DND-41 (cell line): ENCODE results near the gene THSD7B.

Experiments
- ATAC-seq: fragments of 200-7000 bp; cut with Tn5 transposase; 3 replicates; pipeline ENCODE4 v1.9.1; 2021; ENCODE audit warnings: low read depth; ENCODE audit not compliant: insufficient read depth
- DNase-seq: peaks from one replicate; pipeline ENCODE4 v3.0.0-alpha.2; 2020
- H2AFZ ChIP-seq: 2 replicates; pipeline ENCODE4 v1.6.0; 2012; ENCODE audit warnings: low read depth, low read length
- H3K27ac ChIP-seq: 2 replicates; pipeline ENCODE4 v1.5.1; 2012; ENCODE audit warnings: low read length, inconsistent platforms
- H3K27me3 ChIP-seq: fragments of 200-600 bp; sonication (generic); 2 replicates; pipeline ENCODE4 v1.6.0; 2012; ENCODE audit warnings: low read length, mild to moderate bottlenecking, inconsistent platforms; ENCODE audit not compliant: insufficient read depth, poor library complexity
- H3K36me3 ChIP-seq: 2 replicates; pipeline ENCODE4 v1.5.1; 2012; ENCODE audit warnings: low read length, inconsistent platforms; ENCODE audit not compliant: insufficient read depth
- H3K4me1 ChIP-seq: 2 replicates; pipeline ENCODE4 v1.5.1; 2012; ENCODE audit warnings: mild to moderate bottlenecking, low read length; ENCODE audit not compliant: insufficient read depth
- H3K4me2 ChIP-seq: 2 replicates; pipeline ENCODE4 v1.6.0; 2012; ENCODE audit warnings: mild to moderate bottlenecking, moderate library complexity, low read length, inconsistent platforms; ENCODE audit not compliant: insufficient read depth
- H3K4me3 ChIP-seq, 2 experiments: fragments of 200-600 bp in 1 of 2; shearing (Covaris generic) in 1 of 2; 2 replicates each; pipeline ENCODE4 v1.5.1; 2012 to 2016; ENCODE audit warnings: inconsistent platforms in 2 of 2, low read length in 2 of 2, mild to moderate bottlenecking in 2 of 2, low read depth in 1 of 2, moderate library complexity in 1 of 2
- H3K79me2 ChIP-seq: 2 replicates; pipeline ENCODE4 v1.6.0; 2012; ENCODE audit warnings: low read length, inconsistent platforms; ENCODE audit not compliant: insufficient read depth
- H3K9ac ChIP-seq: 2 replicates; pipeline ENCODE4 v1.6.0; 2012; ENCODE audit warnings: low read depth, mild to moderate bottlenecking, inconsistent platforms, low read length, moderate library complexity
- H3K9me3 ChIP-seq: 2 replicates; pipeline ENCODE4 v1.5.1; 2012; ENCODE audit warnings: low read length, moderate library complexity, mild to moderate bottlenecking, inconsistent platforms; ENCODE audit not compliant: insufficient read depth, severe bottlenecking
- H4K20me1 ChIP-seq: 2 replicates; pipeline ENCODE4 v1.6.0; 2012; ENCODE audit warnings: low read length; ENCODE audit not compliant: insufficient read depth
- CTCF ChIP-seq: IDR thresholded peaks from 2 replicates; pipeline ENCODE4 v1.5.1; 2012; ENCODE audit warnings: borderline replicate concordance, low read length, moderate library complexity, mild to moderate bottlenecking; ENCODE audit not compliant: poor library complexity, severe bottlenecking; ENCODE audit errors: extremely low read depth
- EZH2 ChIP-seq: IDR thresholded peaks from 3 replicates; pipeline ENCODE4 v1.6.1; 2012; ENCODE audit warnings: borderline replicate concordance, low read depth, mild to moderate bottlenecking, moderate library complexity, low read length, inconsistent platforms; ENCODE audit not compliant: severe bottlenecking

THSD7B gene

DNA sequence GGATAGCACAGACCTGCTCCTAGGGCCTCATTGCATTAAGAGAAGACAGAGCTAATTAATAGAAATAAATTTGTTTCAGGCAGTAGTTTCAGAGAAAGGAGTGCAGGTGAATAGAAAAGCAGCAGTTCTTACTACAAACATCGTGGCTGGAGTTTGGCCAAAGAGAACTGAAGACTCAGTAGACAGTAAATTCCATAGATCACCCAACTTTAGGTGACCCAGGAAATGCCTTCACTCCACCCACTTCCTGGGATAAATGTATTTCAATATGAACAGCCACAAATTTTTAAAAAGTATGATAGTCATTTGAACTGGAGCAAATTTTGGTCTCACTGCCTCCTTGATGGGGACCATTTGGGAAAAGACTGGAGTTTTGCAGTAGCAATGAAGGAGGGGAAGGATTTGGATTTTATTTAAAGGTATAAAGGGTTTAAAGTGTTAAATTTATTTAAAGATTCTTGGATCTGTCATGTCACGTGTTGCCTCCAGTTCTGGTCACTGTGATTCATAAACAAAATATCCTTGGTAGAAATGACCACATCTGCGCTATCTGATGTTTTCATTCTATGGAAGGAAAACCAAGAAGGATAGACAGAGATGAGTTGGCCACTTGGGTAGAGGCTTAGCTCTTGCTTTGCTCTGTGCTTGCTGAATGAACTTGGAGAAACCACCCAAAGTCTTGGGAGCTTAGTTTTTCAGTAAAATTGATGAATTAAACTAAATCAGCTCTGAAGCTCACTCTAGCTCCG, 390.2 kb downstream of the THSD7B start:
- no peak for DNase-seq
- no peak overlapping the region for H2AFZ ChIP-seq

DNA sequence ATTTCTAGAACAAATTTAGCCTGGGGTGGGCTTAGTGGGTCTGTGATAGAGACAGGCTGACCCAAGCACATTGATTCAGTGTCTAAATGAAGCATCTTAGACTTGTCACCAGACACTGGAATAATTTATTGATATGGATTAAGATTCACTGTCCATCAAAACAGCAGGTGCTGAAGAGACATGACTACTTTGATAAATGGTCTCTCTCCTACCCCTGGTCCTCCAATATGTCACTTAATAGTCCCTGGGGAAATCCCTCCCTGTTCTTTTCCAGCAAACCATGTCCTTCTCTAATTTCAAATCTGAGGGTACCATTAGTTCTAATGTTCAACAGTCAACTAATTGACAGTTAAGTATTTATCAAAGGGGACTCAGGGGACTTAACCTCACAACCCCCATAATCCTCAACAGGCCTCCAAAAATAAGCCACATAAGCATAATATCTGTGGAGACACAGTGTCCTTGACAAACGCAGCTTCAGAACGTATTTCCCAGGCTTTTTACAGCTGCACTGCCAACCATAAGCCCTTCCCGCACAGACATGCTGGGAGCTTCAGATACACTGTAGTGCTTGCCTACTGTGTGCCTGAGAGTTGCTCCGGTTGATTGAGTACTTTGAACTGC, 391.0 kb downstream of the THSD7B start:
- TF ChIP-seq EZH2, result no peak
- no peak for TF ChIP-seq CTCF
- Histone ChIP-seq H4K20me1 (no peaks in the 10 kb centered on the region), H3K36me3 (no peaks in the 10 kb centered on the region), H2AFZ (no peak overlapping the region), H3K4me2 (no peak overlapping the region), H3K4me1 (no peaks in the 10 kb centered on the region), H3K79me2 (no peaks in the 10 kb centered on the region), H3K9me3 (no peaks in the 10 kb centered on the region), H3K4me3 (no peak overlapping the region), H3K27ac (no peak overlapping the region), H3K27me3 (peaks cover 11% of the 10 kb centered on the region), H3K9ac (no peak overlapping the region)
- no peak for DNase-seq
- no peak for ATAC-seq

More for the DNA sequence above, 390.2 kb downstream of the THSD7B start:
- Histone ChIP-seq H3K4me2 (no peak overlapping the region), H3K9me3 (no peaks in the 10 kb centered on the region), H3K9ac (no peak overlapping the region), H3K4me1 (no peaks in the 10 kb centered on the region), H3K4me3 (no peak overlapping the region), H3K27me3 (peaks cover 11% of the 10 kb centered on the region), H3K79me2 (no peaks in the 10 kb centered on the region), H3K27ac (no peak overlapping the region), H4K20me1 (no peaks in the 10 kb centered on the region), H3K36me3 (no peaks in the 10 kb centered on the region)
- ATAC-seq, result no peak
- no peak for TF ChIP-seq CTCF
- TF ChIP-seq EZH2, result no peak

GRCh38 chr2:137157851-137158250, 392.5 kb downstream of the THSD7B start:
- TF ChIP-seq CTCF (no peak), EZH2 (no peak)
- H3K27ac ChIP-seq, result no peak overlapping the region

More at GRCh38 chr2:137157851-137158250, 392.5 kb downstream of the THSD7B start:
- H3K79me2 ChIP-seq, result no peaks in the 10 kb centered on the region
- H3K4me1 ChIP-seq, result no peaks in the 10 kb centered on the region
- H3K9me3 ChIP-seq, result no peaks in the 10 kb centered on the region
- H4K20me1 ChIP-seq, result no peaks in the 10 kb centered on the region
- no peak overlapping the region for H3K4me3 ChIP-seq
- no peak for ATAC-seq
- H3K9ac ChIP-seq, result no peak overlapping the region
- peaks cover 7% of the 10 kb centered on the region for H3K27me3 ChIP-seq
- no peak overlapping the region for H3K4me2 ChIP-seq
- DNase-seq, result no peak
- no peak overlapping the region for H2AFZ ChIP-seq
- H3K36me3 ChIP-seq, result no peaks in the 10 kb centered on the region
